CMK (cell line): Measurements from ENCODE around the gene AGRN.
"Not testable (repeated sequence)": the region's sequence is repeated elsewhere in the genome, so short reads cannot be mapped to it uniquely, and the experiment has no call there.

Source experiments
- DNase-seq: peaks from one replicate; pipeline ENCODE4 v3.0.0-alpha.2; 2010; ENCODE audit warnings: low read depth

Gene AGRN

DNA sequence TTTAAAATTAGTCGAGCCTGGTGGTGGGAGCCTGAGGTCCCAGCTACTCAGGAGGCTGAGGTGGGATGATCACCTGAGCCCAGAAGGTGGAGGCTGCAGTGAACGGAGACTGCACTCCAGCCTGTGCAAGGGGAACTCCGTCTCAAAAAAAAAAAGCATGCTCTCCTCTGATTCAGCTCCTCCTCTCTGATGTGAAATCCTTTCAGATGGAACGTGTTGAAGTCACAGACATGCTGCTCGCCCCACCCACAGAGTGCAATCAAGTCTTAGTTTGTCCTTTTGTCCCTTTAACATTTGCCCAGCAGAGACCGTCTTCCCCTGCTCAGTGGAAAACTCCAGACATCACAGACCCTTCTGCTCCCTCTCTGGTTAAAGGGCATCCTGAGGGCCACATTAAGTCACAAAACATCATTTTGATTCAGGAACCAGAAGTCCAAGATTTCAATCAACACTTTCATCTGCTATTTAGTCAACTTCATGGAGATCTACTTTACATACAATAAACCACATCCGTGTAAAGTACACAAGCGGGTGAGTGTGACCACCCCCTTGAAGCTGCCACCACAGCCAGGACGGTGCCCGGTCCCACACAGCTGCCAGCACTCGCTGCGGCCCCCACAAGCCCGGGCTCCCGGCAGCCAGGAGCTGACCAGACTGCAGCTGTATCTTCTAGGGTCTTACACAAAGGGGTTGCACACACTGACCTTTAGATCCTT lies 73.1 kb downstream of the AGRN start:
- no peak for DNase-seq

DNA sequence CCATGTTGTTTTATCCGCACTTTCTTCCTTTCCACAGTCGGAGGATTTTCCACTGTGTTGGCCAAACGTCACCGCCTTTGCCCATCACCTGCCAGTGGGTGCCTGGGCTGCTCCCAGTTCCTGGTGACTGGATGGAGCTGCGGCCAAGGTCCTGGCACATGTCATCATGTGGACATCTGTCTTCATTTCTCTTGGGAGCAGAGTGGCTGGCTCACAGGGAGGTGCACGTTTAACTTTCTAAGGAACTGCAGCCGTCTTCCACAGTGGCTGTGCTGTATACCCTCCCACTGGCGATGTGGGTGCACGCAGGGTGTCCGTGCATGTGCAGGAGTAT lies 73.7 kb downstream of the AGRN start:
- DNase-seq = no peak

GRCh38 chr1:1094981-1095380 lies 75.1 kb downstream of the AGRN start:
- no peak for DNase-seq

- not testable (repeated sequence) for DNase-seq
Measured at GRCh38 chr1:1096136-1096535, 76.2 kb downstream of the AGRN start.

DNA sequence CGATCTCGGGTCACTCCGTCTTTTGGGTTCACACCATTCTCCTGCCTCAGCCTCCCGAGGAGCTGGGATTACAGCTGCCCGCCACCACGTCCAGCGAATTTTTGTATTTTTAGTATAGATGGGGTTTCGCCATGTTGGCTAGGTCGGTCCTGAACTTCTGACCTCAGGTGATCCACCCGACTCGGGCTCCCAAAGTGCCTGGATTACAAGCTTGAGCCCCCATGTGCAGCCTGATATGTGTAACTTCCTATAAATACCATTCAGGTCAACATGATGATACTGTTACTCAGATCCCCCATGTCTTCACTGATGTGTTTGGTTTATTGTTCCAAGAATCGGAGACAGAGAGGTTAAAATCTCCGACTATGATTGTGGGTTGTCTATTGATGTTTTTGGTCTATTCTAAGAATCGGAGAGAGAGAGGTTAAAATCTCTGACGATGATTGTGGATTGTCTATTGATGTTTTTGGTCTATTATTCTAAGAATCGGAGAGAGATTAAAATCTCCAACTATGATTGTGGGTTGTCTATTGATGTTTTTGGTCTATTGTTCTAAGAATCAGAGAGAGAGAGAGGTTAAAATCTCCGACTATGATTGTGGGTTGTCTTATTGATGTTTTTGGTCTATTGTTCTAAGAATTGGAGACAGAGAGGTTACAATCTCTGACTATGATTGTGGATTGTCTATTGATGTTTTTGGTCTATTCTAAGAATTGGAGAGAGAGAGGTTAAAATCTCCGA lies 78.9 kb downstream of the AGRN start:
- DNase-seq = no peak

- DNase-seq = no peak
Measured at GRCh38 chr1:1099506-1100183, 79.7 kb downstream of the AGRN start.

GRCh38 chr1:1100296-1100695 lies 80.4 kb downstream of the AGRN start:
- DNase-seq = no peak

- no peak for DNase-seq
Measured at GRCh38 chr1:1101503-1101902, 81.6 kb downstream of the AGRN start.

DNA sequence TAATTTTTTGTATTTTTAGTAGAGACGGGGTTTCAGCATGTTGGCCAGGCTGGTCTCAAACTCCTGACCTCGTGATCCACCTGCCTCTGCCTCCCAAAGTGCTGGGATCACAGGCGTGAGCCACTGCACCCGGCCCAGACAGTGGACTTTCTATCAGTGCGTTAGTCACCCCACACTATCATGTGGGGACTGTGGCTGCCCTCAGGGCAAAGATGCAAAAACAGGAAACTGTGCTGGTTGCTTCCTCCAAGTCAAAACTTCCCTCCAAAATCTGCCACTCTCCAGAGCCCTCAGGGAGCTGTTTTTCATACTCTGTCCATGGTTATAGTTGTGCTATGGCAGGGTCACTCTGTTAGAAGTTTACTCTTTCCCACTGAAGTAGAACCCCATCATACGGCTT lies 84.2 kb downstream of the AGRN start:
- not testable (repeated sequence) for DNase-seq
